Uterus (tissue), 2 donors: ENCODE results near the gene TSEN54.

ENCODE experiments used
- CTCF ChIP-seq, 4 experiments: fragments of 200-600 bp in 2 of 4; fragments of 450-650 bp in 2 of 4; sonication (generic) in 2 of 4; IDR thresholded peaks; one replicate each; pipeline ENCODE4 v1.5.1; 2016 to 2019; ENCODE audit warnings: antibody characterized with exemption in 4 of 4, mild to moderate bottlenecking in 2 of 4, moderate library complexity in 1 of 4
- POLR2A ChIP-seq, 2 donors: fragments of 450-650 bp; IDR thresholded peaks; one replicate each; pipeline ENCODE4 v1.6.1; 2016; ENCODE audit warnings: antibody characterized with exemption in 2 of 2, mild to moderate bottlenecking in 1 of 2, moderate library complexity in 1 of 2

GRCh38 chr17:75564195-75564594 is 47.9 kb downstream of the TSEN54 start:
- TF ChIP-seq CTCF (IDR thresholded peaks at IDR 0.05) (no peak), POLR2A (IDR thresholded peaks at IDR 0.05) (no peak)
